Dermis blood vessel endothelial cell (primary cell): ENCODE data around the gene ANKS1A. TPM values are rescaled to one million over a fixed set of nuclear protein-coding genes. Genes with fewer than 3 reads are reported as not detected.
"Not testable (repeated sequence)": the region's sequence is repeated elsewhere in the genome, so short reads cannot be mapped to it uniquely, and the experiment has no call there.

ENCODE experiments used
- DNase-seq: peaks from one replicate; pipeline ENCODE4 v3.0.0; 2010
- total RNA-seq: library from RNA; depleted of rRNA; stranded (reverse); fragments of >200 nt; gene quantifications from 2 replicates; pipeline ENCODE4 v1.2.3, GENCODE V29; 2014

The ANKS1A gene
- total RNA-seq, 1 donor from 2014 or later: 53.6 TPM

DNA sequence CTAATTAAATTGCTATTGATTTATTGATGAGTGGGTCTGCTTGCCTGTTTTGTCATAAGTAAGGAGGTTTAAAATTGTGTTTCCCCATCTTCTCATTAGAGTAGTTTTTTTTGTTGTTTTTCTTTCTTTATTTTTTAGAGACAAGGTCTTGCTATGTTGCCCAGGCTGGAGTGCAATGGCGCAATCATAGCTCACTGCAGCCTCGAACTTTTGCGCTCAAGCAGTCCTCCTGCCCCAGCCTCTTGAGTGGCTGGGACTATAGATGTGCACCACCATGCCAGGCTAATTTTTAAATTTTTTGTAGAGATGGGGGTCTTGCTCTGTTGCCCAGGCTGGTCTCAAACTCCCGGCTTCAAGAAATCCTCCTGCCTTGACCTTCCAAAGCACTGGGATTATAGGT is 31.0 kb downstream of the ANKS1A start:
- DNase-seq: no peak

GRCh38 chr6:34922177-34922663 is 33.2 kb downstream of the ANKS1A start:
- peak; percentile 58 for DNase-seq

GRCh38 chr6:34924831-34925625 is 36.0 kb downstream of the ANKS1A start:
- no peak for DNase-seq

- DNase-seq: no peak
These were observed 37.6 kb downstream of the ANKS1A start for GRCh38 chr6:34926655-34927054.

- DNase-seq: no peak
These were observed 39.2 kb downstream of the ANKS1A start for GRCh38 chr6:34928220-34928619.

DNA sequence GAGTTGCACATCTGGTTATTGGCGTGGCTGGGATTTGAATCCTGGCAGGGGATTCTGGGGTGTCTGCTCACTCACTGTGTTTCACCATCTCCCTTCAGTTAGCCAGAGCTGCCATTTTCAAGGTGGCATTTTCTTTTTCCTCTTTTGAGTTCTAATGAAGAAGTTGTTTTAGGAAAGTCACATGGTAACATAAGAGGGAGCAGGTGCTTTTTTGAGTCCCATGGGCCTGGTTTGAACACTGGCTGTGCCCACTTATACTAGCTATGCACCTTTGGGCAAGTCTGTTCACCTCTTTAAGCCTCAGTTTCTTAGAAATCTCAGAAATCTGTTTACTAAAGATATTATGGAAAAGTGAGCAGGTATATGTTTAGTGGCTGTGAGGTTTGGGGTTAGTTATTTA is 39.6 kb downstream of the ANKS1A start:
- DNase-seq: no peak

DNA sequence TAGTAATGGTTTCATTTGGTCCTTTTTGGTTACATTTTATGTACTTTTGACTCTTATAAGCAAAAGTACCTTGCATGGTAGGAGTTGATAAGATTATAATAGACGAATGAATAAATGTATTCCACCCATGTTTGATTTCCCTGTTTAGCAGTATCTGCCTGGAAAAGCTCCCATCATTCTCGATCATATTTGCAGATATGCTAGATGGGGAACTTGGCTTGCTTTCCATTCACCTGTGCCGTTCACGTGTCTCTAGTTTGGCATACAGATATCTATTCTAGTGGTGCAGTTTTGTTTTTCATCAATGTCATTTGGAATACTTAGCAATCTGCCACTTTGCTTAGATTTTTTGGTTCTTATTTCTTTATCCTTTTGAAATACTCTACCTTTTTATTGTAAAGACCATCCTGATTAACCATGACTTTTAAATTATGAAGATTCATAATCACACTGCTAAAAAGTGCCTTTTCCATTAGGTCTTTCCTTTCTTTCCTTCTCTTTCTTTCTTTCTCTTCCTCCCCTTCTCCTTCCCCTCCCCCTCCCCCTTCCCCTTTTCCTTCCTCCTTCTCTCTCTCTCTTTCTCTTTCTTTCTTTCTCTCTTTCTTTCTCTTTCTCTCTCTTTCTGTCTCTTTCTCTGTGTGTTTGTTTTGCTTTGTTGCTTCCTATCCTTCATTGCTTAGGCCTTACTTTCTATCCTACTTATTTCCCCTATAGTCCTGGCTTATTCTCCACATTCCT is 40.4 kb downstream of the ANKS1A start:
- no peak for DNase-seq

- DNase-seq: no peak
These were observed 41.2 kb downstream of the ANKS1A start for GRCh38 chr6:34930221-34930620.

DNA sequence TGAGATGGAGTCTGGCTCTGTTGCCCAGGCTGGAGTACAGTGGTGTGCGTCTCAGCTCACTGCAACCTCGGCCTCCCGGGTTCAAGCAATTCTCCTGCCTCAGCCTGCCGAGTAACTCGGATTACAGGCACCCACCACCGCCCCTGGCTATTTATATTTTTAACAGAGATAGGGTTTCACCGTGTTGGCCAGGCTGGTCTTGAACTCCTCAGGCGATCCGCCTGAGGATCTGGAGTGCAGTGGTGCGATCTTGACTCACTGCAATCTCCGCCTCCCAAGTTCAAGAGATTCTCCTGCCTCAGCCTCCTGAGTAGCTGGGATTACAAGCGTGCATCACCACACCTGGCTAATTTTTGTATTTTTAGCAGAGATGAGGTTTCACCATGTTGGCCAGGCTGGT is 43.1 kb downstream of the ANKS1A start:
- DNase-seq: not testable (repeated sequence)

GRCh38 chr6:34934516-34934915 is 45.5 kb downstream of the ANKS1A start:
- peak; percentile 88 for DNase-seq

DNA sequence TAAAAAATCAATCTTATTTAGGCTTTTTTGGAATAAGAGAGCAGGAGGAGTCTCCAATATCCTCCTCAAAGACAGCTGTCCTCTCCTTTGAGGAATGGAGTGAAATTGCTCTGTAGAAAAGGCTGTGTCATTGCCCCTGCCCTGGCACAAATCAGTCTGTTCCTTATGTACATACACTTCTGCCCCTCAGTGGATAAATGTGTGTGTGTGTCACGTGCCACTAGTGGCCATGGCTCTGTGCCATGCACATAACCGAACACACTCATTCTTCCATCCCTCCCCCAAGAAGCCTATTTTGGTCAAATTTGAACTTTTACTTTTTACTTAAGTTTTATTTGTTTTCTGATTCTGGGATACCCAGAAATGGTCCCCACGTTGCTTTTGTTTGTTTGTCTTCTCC is 49.2 kb downstream of the ANKS1A start:
- DNase-seq: no peak

DNA sequence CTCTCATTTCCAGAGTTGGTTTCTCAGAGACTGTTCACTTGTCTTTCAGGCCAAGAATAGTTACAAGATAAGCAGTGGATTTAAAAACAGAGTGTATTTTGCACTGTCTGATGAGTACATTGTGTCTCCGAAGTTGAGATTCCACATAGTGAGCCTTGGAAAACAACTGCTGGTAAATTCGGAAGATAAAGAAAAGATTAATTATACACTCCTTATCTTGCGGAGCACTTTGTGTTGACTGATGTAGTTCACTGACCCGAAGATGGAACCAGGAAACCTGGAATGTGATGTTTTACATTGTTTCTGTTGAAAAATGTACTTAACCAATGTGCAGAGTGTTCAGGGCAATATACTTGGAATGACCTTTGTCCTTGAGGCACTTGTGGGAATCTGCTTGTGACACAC is 51.0 kb downstream of the ANKS1A start:
- no peak for DNase-seq

- DNase-seq: no peak
These were observed 52.4 kb downstream of the ANKS1A start for GRCh38 chr6:34941421-34941820.

DNA sequence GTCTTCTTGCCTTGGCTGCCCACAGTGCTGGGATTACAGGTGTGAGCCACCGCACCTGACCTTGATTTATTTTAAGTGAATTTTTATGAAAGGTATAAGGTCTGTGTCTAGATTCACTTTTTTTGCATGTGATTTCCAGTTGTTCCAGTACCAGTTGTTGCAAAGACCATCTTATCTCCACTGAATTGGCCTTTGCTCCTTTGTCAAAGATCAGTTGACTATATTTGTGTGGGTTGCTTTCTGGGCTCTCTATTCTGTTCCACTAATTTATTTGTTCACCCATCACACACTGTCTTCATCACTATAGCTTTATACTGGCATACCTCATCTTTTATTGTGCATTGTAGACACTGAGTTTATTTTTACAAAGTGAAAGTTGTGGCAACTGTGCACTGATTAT is 56.3 kb downstream of the ANKS1A start:
- no peak for DNase-seq

DNA sequence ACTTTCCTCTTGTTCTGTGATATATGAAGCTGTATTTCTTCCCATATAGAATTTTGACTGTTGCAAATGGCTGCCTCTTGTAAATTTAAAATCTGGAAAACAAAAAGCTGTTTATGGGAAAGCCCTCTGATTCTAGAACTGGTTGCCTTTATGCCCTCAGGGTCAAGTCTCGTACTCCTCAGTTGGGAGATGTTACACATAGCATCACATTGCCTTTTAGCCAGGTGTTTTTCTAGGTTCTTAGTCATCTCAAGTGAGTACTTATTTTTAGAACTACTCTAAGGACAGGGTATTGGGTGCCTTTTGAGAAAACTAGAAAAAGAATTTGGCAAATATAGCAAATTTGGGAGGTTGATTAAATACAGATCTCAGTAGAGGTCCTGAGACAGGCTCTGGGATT is 58.5 kb downstream of the ANKS1A start:
- DNase-seq: no peak

DNA sequence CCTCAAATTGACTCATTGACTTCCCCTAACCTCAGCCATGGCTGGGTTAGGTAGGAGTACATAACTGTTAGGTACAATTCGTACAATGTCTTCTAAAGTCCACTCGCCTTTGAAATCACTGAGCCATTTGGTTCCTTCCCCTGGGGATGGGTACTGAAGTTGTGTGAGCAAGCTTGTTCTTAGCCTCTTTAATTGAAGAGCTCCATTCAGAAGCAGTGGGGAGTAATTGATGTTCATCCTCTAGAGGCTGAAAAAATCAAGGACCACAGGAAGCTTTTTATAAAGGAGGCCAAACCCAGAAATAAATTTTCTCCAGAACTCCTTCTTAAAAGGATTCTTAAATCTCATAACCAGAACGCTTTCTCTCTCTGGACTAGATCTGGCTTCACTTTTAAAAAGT is 60.6 kb downstream of the ANKS1A start:
- no peak for DNase-seq

GRCh38 chr6:34950849-34951248 is 61.8 kb downstream of the ANKS1A start:
- DNase-seq: no peak

DNA sequence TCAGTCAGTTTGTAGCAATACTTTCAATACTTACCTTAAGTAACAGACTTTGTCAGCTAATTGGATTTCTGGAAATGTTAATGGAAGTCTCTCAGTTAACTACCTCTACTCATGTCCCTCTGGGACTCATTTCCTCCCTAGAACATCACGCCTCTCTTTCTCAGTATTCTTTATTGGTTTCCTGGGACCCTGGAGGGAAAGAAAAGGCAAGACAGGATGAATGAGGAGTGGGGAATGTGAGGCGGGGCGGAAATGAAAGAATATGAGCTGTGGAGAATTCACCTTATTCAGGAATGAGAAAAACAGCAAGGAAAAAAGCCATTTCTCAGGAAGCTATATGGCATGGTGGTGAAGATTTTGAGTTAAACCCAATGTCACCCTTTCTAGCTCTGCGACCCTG is 62.7 kb downstream of the ANKS1A start:
- no peak for DNase-seq

DNA sequence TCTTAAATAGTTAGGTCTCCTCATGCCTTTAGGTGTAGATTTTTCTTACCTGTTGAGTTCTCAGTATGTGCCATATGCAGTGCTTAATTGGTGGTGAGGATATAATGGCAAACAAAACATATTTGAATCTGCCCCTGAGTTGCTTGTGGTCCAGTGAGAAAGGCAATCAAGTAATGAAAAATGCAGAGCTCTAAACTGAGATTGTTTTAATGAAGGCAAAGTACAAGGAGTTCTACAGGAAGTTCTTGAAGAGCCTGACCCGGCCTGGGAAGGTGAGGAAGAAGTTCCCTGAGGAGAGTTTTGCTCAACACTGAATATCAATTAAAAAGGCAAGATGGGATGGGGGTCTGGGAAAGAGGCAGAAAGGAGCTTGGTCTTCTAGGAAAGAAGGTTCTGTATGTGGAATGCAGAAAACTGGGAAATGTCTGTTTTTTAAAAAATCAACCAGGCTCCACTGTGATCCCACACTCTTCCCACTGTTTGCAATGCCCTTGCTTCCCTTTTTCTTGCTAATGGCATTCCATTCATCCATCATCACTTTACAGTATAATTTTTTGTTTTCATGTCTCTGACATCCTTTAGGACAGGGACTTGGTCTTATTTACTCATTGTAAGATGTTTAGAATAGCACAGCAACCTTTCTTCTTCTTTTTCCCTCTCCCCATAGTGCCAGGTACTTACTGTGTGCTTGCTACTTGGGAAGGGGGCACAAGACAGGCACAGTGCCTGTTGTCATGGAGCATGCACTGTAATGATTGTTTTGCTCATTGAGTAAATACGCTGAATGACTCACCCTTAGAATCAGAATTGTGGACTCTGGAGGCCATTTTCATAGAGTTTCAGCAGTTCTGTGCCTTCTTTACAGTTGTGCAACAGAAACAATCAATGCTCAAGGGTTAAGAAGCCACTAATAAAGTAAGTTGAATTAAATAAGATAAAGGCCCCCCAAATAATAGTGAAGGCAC is 64.3 kb downstream of the ANKS1A start:
- DNase-seq: peak; percentile 79

- peak; percentile 73 for DNase-seq
These were observed 66.4 kb downstream of the ANKS1A start for GRCh38 chr6:34955442-34955841.

GRCh38 chr6:34957231-34957783 is 68.3 kb downstream of the ANKS1A start:
- DNase-seq: peak; percentile 33

DNA sequence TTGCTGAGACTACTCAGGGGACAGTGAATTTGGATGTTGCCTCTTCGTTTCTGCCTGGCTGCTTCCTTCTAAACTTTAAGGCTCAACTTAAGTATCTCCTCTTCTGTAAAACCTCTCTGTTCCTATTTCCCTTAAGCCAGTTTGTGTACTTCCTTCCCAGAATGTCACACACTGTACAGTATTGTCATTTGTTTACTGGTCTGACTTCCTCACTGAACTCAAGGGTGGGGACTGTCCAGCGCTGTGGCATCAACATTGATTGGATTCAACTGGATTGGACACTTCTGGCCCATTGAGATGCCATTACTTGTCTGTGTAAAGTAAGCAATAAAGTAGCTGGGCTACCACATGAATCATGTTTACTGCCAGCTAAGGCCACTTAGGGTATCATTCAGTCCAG is 69.7 kb downstream of the ANKS1A start:
- no peak for DNase-seq

GRCh38 chr6:34959224-34959623 is 70.2 kb downstream of the ANKS1A start:
- no peak for DNase-seq
